WI38 (cell line): ENCODE measurements around the gene SCCPDH.

Experiments
- H3K4me3 ChIP-seq: 2 replicates; pipeline ENCODE4 v1.5.1; 2011; ENCODE audit warnings: low read depth, mild to moderate bottlenecking, control low read depth, low read length
- CTCF ChIP-seq: IDR thresholded peaks from 2 replicates; pipeline ENCODE4 v1.5.1; 2012; ENCODE audit warnings: low read depth, mild to moderate bottlenecking, control low read depth, low read length

The SCCPDH gene

GRCh38 chr1:246755419-246755818 lies 31.2 kb downstream of the SCCPDH start:
- no peak for TF ChIP-seq CTCF
- no peak overlapping the region for H3K4me3 ChIP-seq

- H3K4me3 ChIP-seq = no peak overlapping the region
- TF ChIP-seq CTCF = no peak
These were observed 36.5 kb downstream of the SCCPDH start for GRCh38 chr1:246760422-246761347.

- no peak for TF ChIP-seq CTCF
- no peak overlapping the region for H3K4me3 ChIP-seq
These were observed 37.2 kb downstream of the SCCPDH start for GRCh38 chr1:246761396-246761795.

GRCh38 chr1:246765521-246765920 lies 41.3 kb downstream of the SCCPDH start:
- no peak overlapping the region for H3K4me3 ChIP-seq
- no peak for TF ChIP-seq CTCF

- no peak overlapping the region for H3K4me3 ChIP-seq
- TF ChIP-seq CTCF = no peak
These were observed 44.3 kb downstream of the SCCPDH start for GRCh38 chr1:246768403-246769020.

GRCh38 chr1:246769306-246769705 lies 45.1 kb downstream of the SCCPDH start:
- TF ChIP-seq CTCF = no peak
- no peak overlapping the region for H3K4me3 ChIP-seq

- H3K4me3 ChIP-seq = no peak overlapping the region
- TF ChIP-seq CTCF = no peak
These were observed 47.2 kb downstream of the SCCPDH start for GRCh38 chr1:246771366-246771765.
